D721Med (cell line): ENCODE data around the gene CTNNB1.

Source experiments
- DNase-seq: peaks from one replicate; pipeline ENCODE4 v3.0.0; 2011; ENCODE audit warnings: low spot score; ENCODE audit not compliant: insufficient read length
- FAIRE-seq: peaks from 2 replicates; lab custom pipeline; 2011; peaks lifted over from hg19 to GRCh38; lab: Jason Lieb, UNC
- CTCF ChIP-seq: IDR thresholded peaks from 2 replicates; pipeline ENCODE4 v1.5.1; 2012; ENCODE audit warnings: mild to moderate bottlenecking, control low read depth; ENCODE audit not compliant: insufficient read depth; ENCODE audit errors: missing control alignments

CTNNB1 gene

GRCh38 chr3:41178576-41178975, 20.7 kb upstream of the CTNNB1 start:
- DNase-seq (no peak), FAIRE-seq (no peak)
- no peak for TF ChIP-seq CTCF

GRCh38 chr3:41180396-41180795, 18.9 kb upstream of the CTNNB1 start:
- FAIRE-seq: no peak
- DNase-seq: no peak

GRCh38 chr3:41182504-41183059, 16.7 kb upstream of the CTNNB1 start:
- no peak for TF ChIP-seq CTCF
- DNase-seq: no peak
- no peak for FAIRE-seq

More at GRCh38 chr3:41180396-41180795, 18.9 kb upstream of the CTNNB1 start:
- TF ChIP-seq CTCF: no peak

- no peak for DNase-seq
- FAIRE-seq: no peak
These were observed 14.9 kb upstream of the CTNNB1 start for GRCh38 chr3:41184394-41184793.

GRCh38 chr3:41186297-41186696, 13.0 kb upstream of the CTNNB1 start:
- no peak for TF ChIP-seq CTCF
- DNase-seq (no peak), FAIRE-seq (no peak)

More at GRCh38 chr3:41184394-41184793, 14.9 kb upstream of the CTNNB1 start:
- TF ChIP-seq CTCF: no peak

GRCh38 chr3:41188306-41188705, 11.0 kb upstream of the CTNNB1 start:
- DNase-seq: no peak
- TF ChIP-seq CTCF: no peak
- no peak for FAIRE-seq

- FAIRE-seq (no peak), DNase-seq (no peak)
- TF ChIP-seq CTCF: no peak
These were observed 8.6 kb upstream of the CTNNB1 start for GRCh38 chr3:41190509-41191284.
